ENCODE data around the gene PTPN6. TPM values are rescaled to one million over a fixed set of nuclear protein-coding genes. Genes with fewer than 3 reads are reported as not detected.

PTPN6 gene
- total RNA-seq, 4 donors from 2014 or later: 11.9 to 31.5 (median 20.8) TPM

DNA sequence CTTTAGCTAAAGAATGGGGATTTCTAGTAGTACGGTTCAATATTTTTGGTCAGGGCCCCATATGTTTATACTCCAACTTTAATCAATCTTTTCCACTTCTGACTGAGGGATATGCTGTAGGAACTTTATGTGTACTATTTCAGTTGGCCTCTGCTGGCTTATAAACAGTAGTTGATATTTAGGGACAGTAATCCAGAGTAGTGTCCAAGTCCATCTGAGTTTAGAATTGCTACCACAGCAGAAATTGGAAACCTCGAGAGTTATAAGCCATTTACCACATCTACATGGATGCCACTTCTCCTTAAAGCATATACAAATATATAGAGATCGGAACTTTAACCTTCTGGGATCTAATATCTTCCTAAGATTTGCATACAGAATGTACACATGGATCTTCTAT, 55.5 kb downstream of the PTPN6 start:
- Histone ChIP-seq H3K9me3 (no peaks in the 10 kb centered on the region), H3K4me1 (no peaks in the 10 kb centered on the region), H3K27me3 (no peaks in the 10 kb centered on the region), H3K27ac (no peak overlapping the region), H3K36me3 (peaks cover 0 to 31% (median 0%) of the 10 kb centered on the region in 3 donors), H3K4me3 (no peak overlapping the region)
- TF ChIP-seq CTCF (IDR thresholded peaks at IDR 0.05) (no peak), POLR2A (IDR thresholded peaks at IDR 0.05) (no peak), EP300 (IDR thresholded peaks at IDR 0.05) (no peak)
- no peak for DNase-seq (ENCODE audit: low spot score in 2 of 2)
- 93 to 94% methylated on average over 3 of the region's 3 CpGs for WGBS, 2 donors

DNA sequence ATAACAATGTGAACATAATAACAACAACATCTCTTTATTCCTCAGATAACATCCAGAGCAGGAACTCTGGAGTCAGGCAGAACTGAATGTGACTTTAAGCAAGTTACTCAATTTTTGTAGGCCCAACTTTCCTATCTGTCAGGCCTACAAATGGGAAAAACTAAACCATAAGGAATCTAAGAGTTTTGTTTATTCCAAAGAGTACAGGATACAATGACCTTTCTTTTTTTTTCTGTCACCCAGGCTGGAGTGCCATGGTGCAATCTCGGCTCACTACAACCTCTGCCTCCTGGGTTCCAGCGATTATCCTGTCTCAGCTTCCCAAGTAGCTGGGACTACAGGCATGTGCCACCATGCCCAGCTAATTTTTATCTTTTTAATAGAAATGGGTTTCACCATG, 57.7 kb downstream of the PTPN6 start:
- no peaks in the 10 kb centered on the region for H3K27me3 ChIP-seq
- H3K4me3 ChIP-seq: no peak overlapping the region
- no peak overlapping the region for H3K27ac ChIP-seq
- no peak for DNase-seq (ENCODE audit: low spot score in 2 of 2)
- H3K9me3 ChIP-seq: no peaks in the 10 kb centered on the region
- no peak for TF ChIP-seq POLR2A (IDR thresholded peaks at IDR 0.05)
- TF ChIP-seq CTCF (IDR thresholded peaks at IDR 0.05): no peak
- TF ChIP-seq EP300 (IDR thresholded peaks at IDR 0.05): no peak
- WGBS, 2 donors: 93 to 98% methylated on average over 2 of the region's 2 CpGs
- H3K36me3 ChIP-seq: peaks cover 0 to 49% (median 0%) of the 10 kb centered on the region in 3 donors
- no peaks in the 10 kb centered on the region for H3K4me1 ChIP-seq

DNA sequence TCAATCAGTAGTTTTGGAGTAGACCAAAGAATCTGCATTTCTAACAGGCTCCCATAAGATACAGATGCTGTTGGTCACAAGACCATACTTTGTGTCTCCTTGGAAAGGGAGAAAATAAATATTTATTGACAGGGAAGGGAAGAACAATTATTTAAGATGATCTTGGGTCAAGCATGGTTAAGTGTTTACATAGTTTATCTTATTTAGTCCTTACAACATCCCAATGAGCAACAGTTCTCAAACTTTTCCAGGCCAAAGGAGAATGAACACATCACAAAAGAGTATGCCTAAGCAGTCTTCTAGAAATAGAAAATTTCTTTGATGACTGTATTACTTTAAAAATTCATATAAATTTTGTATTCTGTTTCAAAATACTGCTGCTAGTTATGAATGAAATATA, 58.4 kb downstream of the PTPN6 start:
- Histone ChIP-seq H3K9me3 (no peaks in the 10 kb centered on the region), H3K4me1 (no peaks in the 10 kb centered on the region), H3K27ac (no peak overlapping the region), H3K27me3 (no peaks in the 10 kb centered on the region), H3K4me3 (no peak overlapping the region), H3K36me3 (peaks cover 0 to 55% (median 0%) of the 10 kb centered on the region in 3 donors)
- DNase-seq (ENCODE audit: low spot score in 2 of 2): no peak
- TF ChIP-seq CTCF (IDR thresholded peaks at IDR 0.05) (no peak), POLR2A (IDR thresholded peaks at IDR 0.05) (no peak), EP300 (IDR thresholded peaks at IDR 0.05) (no peak)

Small RNA genes within 50 kb of the gene (small RNA-seq; reads per million reads assigned to genes)
- not detected for gene MIR141
- gene MIR200C: not detected
- not detected for gene RNU7-1
- not detected for gene SCARNA12

Other genes starting within 250 kb of the PTPN6 start
- 10 to 100 TPM; 46.9 to 74.4 (median 70.0) TPM for gene COPS7A, start 227.3 kb upstream of the PTPN6 start, total RNA-seq
- 100 to 1,000 TPM; 103 to 205 (median 133) TPM for gene MLF2, start 198.2 kb upstream of the PTPN6 start, total RNA-seq
- 100 to 1,000 TPM; 112 to 225 (median 174) TPM for gene PTMS, start 185.0 kb upstream of the PTPN6 start, total RNA-seq
- 1 to 10 TPM; 1.2 to 4.0 (median 2.9) TPM for gene LAG3, start 178.8 kb upstream of the PTPN6 start, total RNA-seq
- gene CD4, start 161.8 kb upstream of the PTPN6 start, total RNA-seq: 10 to 100 TPM in 1 of 4 donors, 1 to 10 TPM in 3; 7.5 to 12.6 (median 8.9) TPM
- 1 to 10 TPM; 1.3 to 5.4 (median 2.2) TPM for gene GPR162, start 129.5 kb upstream of the PTPN6 start, total RNA-seq
- gene P3H3, start 122.9 kb upstream of the PTPN6 start, total RNA-seq: 10 to 100 TPM; 14.6 to 45.8 (median 36.4) TPM
- 1 to 10 TPM in 3 of 4 donors, under 1 TPM in 1; 0.84 to 9.9 (median 5.6) TPM for gene GNB3, start 110.4 kb upstream of the PTPN6 start, total RNA-seq
- gene CDCA3, start 100.1 kb upstream of the PTPN6 start, total RNA-seq: 10 to 100 TPM in 1 of 4 donors, 1 to 10 TPM in 1, under 1 TPM in 2; 0.21 to 19.4 (median 3.6) TPM
- gene USP5, start 99.2 kb upstream of the PTPN6 start, total RNA-seq: 10 to 100 TPM; 47.6 to 63.9 (median 56.8) TPM
- 100 to 1,000 TPM; 189 to 346 (median 282) TPM for gene TPI1, start 83.8 kb upstream of the PTPN6 start, total RNA-seq
- gene SPSB2, start 78.1 kb upstream of the PTPN6 start, total RNA-seq: 10 to 100 TPM in 3 of 4 donors, 1 to 10 TPM in 1; 9.4 to 12.7 (median 11.8) TPM
- 10 to 100 TPM; 11.6 to 17.2 (median 17.1) TPM for gene LRRC23, start 46.5 kb upstream of the PTPN6 start, total RNA-seq
- gene ENO2, start 36.8 kb upstream of the PTPN6 start, total RNA-seq: 10 to 100 TPM; 14.0 to 25.8 (median 15.9) TPM
- gene ATN1, start 23.4 kb upstream of the PTPN6 start, total RNA-seq: 100 to 1,000 TPM in 3 of 4 donors, 10 to 100 TPM in 1; 92.2 to 260 (median 123) TPM
- not detected for gene RNU7-1, start 7.5 kb upstream of the PTPN6 start, total RNA-seq
- 100 to 1,000 TPM; 569 to 764 (median 665) TPM for gene C12orf57, start 7.3 kb upstream of the PTPN6 start, total RNA-seq
- 100 to 1,000 TPM; 138 to 178 (median 149) TPM for gene PHB2, start 19.3 kb downstream of the PTPN6 start, total RNA-seq
- gene EMG1, start 19.6 kb downstream of the PTPN6 start, total RNA-seq: 10 to 100 TPM; 27.7 to 37.7 (median 35.9) TPM
- 10 to 100 TPM; 19.7 to 29.7 (median 23.8) TPM for gene LPCAT3, start 67.1 kb downstream of the PTPN6 start, total RNA-seq
- gene C1S, start 109.4 kb downstream of the PTPN6 start, total RNA-seq: 1,000 to 10,000 TPM in 1 of 4 donors, 100 to 1,000 TPM in 3; 415 to 1,129 (median 638) TPM
- gene C1R, start 141.1 kb downstream of the PTPN6 start, total RNA-seq: 1,000 to 10,000 TPM in 1 of 4 donors, 100 to 1,000 TPM in 3; 528 to 1,237 (median 593) TPM
- 100 to 1,000 TPM; 125 to 214 (median 180) TPM for gene C1RL, start 157.9 kb downstream of the PTPN6 start, total RNA-seq
- 1 to 10 TPM in 3 of 4 donors, under 1 TPM in 1; 0.78 to 9.9 (median 2.2) TPM for gene RBP5, start 177.5 kb downstream of the PTPN6 start, total RNA-seq
- gene CLSTN3, start 179.0 kb downstream of the PTPN6 start, total RNA-seq: 100 to 1,000 TPM in 1 of 4 donors, 10 to 100 TPM in 3; 40.0 to 112 (median 79.6) TPM
- 10 to 100 TPM; 58.1 to 70.6 (median 65.7) TPM for gene PEX5, start 238.3 kb downstream of the PTPN6 start, total RNA-seq

All from tibial nerve (tissue), 4 donors.